ENCODE data around the gene NFATC4. TPM values are rescaled to one million over a fixed set of nuclear protein-coding genes. Genes with fewer than 3 reads are reported as not detected.
"Not testable (repeated sequence)": the region's sequence is repeated elsewhere in the genome, so short reads cannot be mapped to it uniquely, and the experiment has no call there.

The NFATC4 gene
- total and polyA plus RNA-seq, 2 experiments from 2014 or later, result 20.9 to 26.6 TPM

- H3K27ac Mint-ChIP-seq; H3K27me3 Mint-ChIP-seq (ENCODE audit: insufficient read depth, low read depth, poor library complexity); H3K36me3 ChIP-seq (ENCODE audit: insufficient read depth): not testable (repeated sequence)
These were observed 19.6 kb downstream of the NFATC4 start for GRCh38 chr14:24387579-24387978.

GRCh38 chr14:24388474-24389179 lies 20.6 kb downstream of the NFATC4 start:
- H3K9me2 ChIP-seq (ENCODE audit: insufficient read depth), result no peaks in the 10 kb centered on the region
- H3K4me1 Mint-ChIP-seq, result peaks cover 16% of the 10 kb centered on the region
- ATAC-seq, result no peak
- H3K27ac Mint-ChIP-seq, result no peak overlapping the region
- no peaks in the 10 kb centered on the region for H3K79me2 ChIP-seq (replicated peaks; ENCODE audit: insufficient read depth)
- H3K4me1 ChIP-seq (ENCODE audit: insufficient read depth), result peaks cover 16% of the 10 kb centered on the region; the same call in 1 of the 2 replicates
- no peak for TF ChIP-seq NANOG (IDR thresholded peaks at IDR 0.05; ENCODE audit: borderline replicate concordance)
- no peak for TF ChIP-seq JUNB (IDR thresholded peaks at IDR 0.05; ENCODE audit: unreplicated experiment)
- no peak for TF ChIP-seq EZH2 (IDR thresholded peaks at IDR 0.05; ENCODE audit: low read depth, unreplicated experiment)
- no peak for TF ChIP-seq CREB1 (CRISPR knock-in tag; IDR thresholded peaks at IDR 0.05; ENCODE audit: low read depth)
- no peak for TF ChIP-seq ZNF114 (CRISPR knock-in tag; IDR thresholded peaks at IDR 0.05)
- TF ChIP-seq EZH2phosphoT487 (IDR thresholded peaks at IDR 0.05; ENCODE audit: unreplicated experiment), result no peak
- no peak for TF ChIP-seq ZNF462 (CRISPR knock-in tag; IDR thresholded peaks at IDR 0.05)
- no peak for TF ChIP-seq REST (IDR thresholded peaks at IDR 0.05; ENCODE audit: unreplicated experiment)
- TF ChIP-seq ZNF331 (CRISPR knock-in tag; IDR thresholded peaks at IDR 0.05; ENCODE audit: low read depth), result no peak
- TF ChIP-seq ETS1 (IDR thresholded peaks at IDR 0.05), result no peak
- no peak for TF ChIP-seq STAT1 (IDR thresholded peaks at IDR 0.05; ENCODE audit: unreplicated experiment)
- no peak overlapping the region for H3K4me2 ChIP-seq
- H3K4me3 Mint-ChIP-seq, result no peak overlapping the region
- H3K4me3 ChIP-seq, result no peak overlapping the region
- H2AFZ ChIP-seq, result peak overlapping the region; percentile 86
- H3K36me3 ChIP-seq (ENCODE audit: insufficient read depth), result no peaks in the 10 kb centered on the region
- no peak overlapping the region for H3K27ac ChIP-seq (ENCODE audit: low read depth)
- no peaks in the 10 kb centered on the region for H4K20me1 ChIP-seq (replicated peaks; ENCODE audit: insufficient read depth)
- H3K36me3 Mint-ChIP-seq (ENCODE audit: low read depth), result no peaks in the 10 kb centered on the region
- no peaks in the 10 kb centered on the region for H3K9me3 Mint-ChIP-seq
- DNase-seq (ENCODE audit: low spot score), result no peak
- H3K27me3 ChIP-seq (ENCODE audit: insufficient read depth), result no peaks in the 10 kb centered on the region
- peaks cover 2% of the 10 kb centered on the region for H3K27me3 Mint-ChIP-seq (ENCODE audit: insufficient read depth, low read depth, poor library complexity)
- H3F3A ChIP-seq (replicated peaks; ENCODE audit: low read depth), result 0 out of 2 replicates have a peak, but pooled peaks cover 4% of the 10 kb centered on the region

More at GRCh38 chr14:24387579-24387978, 19.6 kb downstream of the NFATC4 start:
- H3K27ac ChIP-seq (ENCODE audit: low read depth); H2AFZ ChIP-seq; H3K9me2 ChIP-seq (ENCODE audit: insufficient read depth); H3K4me3 Mint-ChIP-seq; H3K9me3 Mint-ChIP-seq; H3K36me3 Mint-ChIP-seq (ENCODE audit: low read depth); H4K20me1 ChIP-seq (replicated peaks; ENCODE audit: insufficient read depth); H3K27me3 ChIP-seq (ENCODE audit: insufficient read depth); H3K4me3 ChIP-seq; ATAC-seq; H3F3A ChIP-seq (replicated peaks; ENCODE audit: low read depth); H3K79me2 ChIP-seq (replicated peaks; ENCODE audit: insufficient read depth); H3K4me2 ChIP-seq; DNase-seq (ENCODE audit: low spot score): not testable (repeated sequence)
- H3K4me1 Mint-ChIP-seq, result peaks cover 13% of the 10 kb centered on the region
- peaks cover 14% of the 10 kb centered on the region; the same call in 1 of the 2 replicates for H3K4me1 ChIP-seq (ENCODE audit: insufficient read depth)

Measured in GM23338 (cell line).